OCI-LY1 (cell line): Measurements from ENCODE around the gene AGPAT3.

Experiments
- H2AFZ ChIP-seq: fragments of 200-600 bp; sonication (generic), shearing (Covaris generic); 2 replicates; pipeline ENCODE4 v1.6.0; 2014; ENCODE audit warnings: antibody characterized with exemption, mild to moderate bottlenecking, low read length
- H3F3A ChIP-seq: fragments of 200-600 bp; sonication (generic), shearing (Covaris generic); 2 replicates; pipeline ENCODE4 v1.6.0; 2014; ENCODE audit warnings: mild to moderate bottlenecking, antibody characterized with exemption, low read length, moderate library complexity; ENCODE audit not compliant: insufficient read depth
- H3K27ac ChIP-seq: fragments of 200-600 bp; sonication (generic); 2 replicates; pipeline ENCODE4 v1.5.1; 2014; ENCODE audit warnings: low read length, mixed run types, mild to moderate bottlenecking, low read depth; ENCODE audit not compliant: poor library complexity, severe bottlenecking
- H3K27me3 ChIP-seq: fragments of 200-600 bp; sonication (generic); 2 replicates; pipeline ENCODE4 v1.6.0; 2014; ENCODE audit warnings: antibody characterized with exemption, mild to moderate bottlenecking, low read length, moderate library complexity; ENCODE audit not compliant: insufficient read depth
- H3K36me3 ChIP-seq: fragments of 200-600 bp; sonication (generic); 2 replicates; pipeline ENCODE4 v1.6.1; 2014; ENCODE audit warnings: mild to moderate bottlenecking, antibody characterized with exemption, low read length, moderate library complexity, mixed read lengths; ENCODE audit not compliant: insufficient read depth
- H3K4me1 ChIP-seq: fragments of 200-600 bp; sonication (generic); 2 replicates; pipeline ENCODE4 v1.5.1; 2014; ENCODE audit warnings: mild to moderate bottlenecking, low read length, moderate library complexity; ENCODE audit not compliant: insufficient read depth, severe bottlenecking
- H3K4me2 ChIP-seq: fragments of 200-600 bp; sonication (generic), shearing (Covaris generic); 2 replicates; pipeline ENCODE4 v1.6.1; 2014; ENCODE audit warnings: low read length
- H3K4me3 ChIP-seq: fragments of 200-600 bp; sonication (generic); 2 replicates; pipeline ENCODE4 v1.5.1; 2014; ENCODE audit warnings: low read length, low read depth, mild to moderate bottlenecking, mixed read lengths; ENCODE audit not compliant: poor library complexity, severe bottlenecking
- H3K79me2 ChIP-seq: fragments of 200-600 bp; shearing (Covaris generic); 2 replicates; pipeline ENCODE4 v1.6.1; 2016; ENCODE audit warnings: mixed run types, low read length, mixed read lengths; ENCODE audit not compliant: insufficient read depth
- H3K9ac ChIP-seq: fragments of 200-600 bp; sonication (generic), shearing (Covaris generic); 2 replicates; pipeline ENCODE4 v1.6.1; 2014; ENCODE audit warnings: mild to moderate bottlenecking, low read length, mixed read lengths
- H3K9me2 ChIP-seq: fragments of 200-600 bp; sonication (generic), shearing (Covaris generic); 2 replicates; pipeline ENCODE4 v1.6.1; 2014; ENCODE audit warnings: low read depth, mild to moderate bottlenecking, low read length, mixed read lengths
- H3K9me3 ChIP-seq: fragments of 200-600 bp; shearing (Covaris generic); 2 replicates; pipeline ENCODE4 v1.6.1; 2014; ENCODE audit warnings: low read length, mixed read lengths
- H4K20me1 ChIP-seq: fragments of 200-600 bp; sonication (generic), shearing (Covaris generic); 2 replicates; pipeline ENCODE4 v1.6.0; 2016; ENCODE audit warnings: mild to moderate bottlenecking, low read length; ENCODE audit not compliant: insufficient read depth
- EZH2 ChIP-seq: fragments of 200-600 bp; sonication (generic), shearing (Covaris generic); IDR thresholded peaks from 2 replicates; pipeline ENCODE4 v1.8.0; 2017; ENCODE audit warnings: borderline replicate concordance, mixed run types, mild to moderate bottlenecking, antibody characterized with exemption, low read length, moderate library complexity, mixed read lengths
- TF ChIP-seq, protein P1 (sequence below): fragments of 200-600 bp; sonication (generic), shearing (Covaris generic); IDR thresholded peaks from 2 replicates; pipeline ENCODE4 v1.5.1; 2017; ENCODE audit warnings: mild to moderate bottlenecking, antibody characterized with exemption, low read length, moderate library complexity, mixed read lengths

Gene AGPAT3

DNA sequence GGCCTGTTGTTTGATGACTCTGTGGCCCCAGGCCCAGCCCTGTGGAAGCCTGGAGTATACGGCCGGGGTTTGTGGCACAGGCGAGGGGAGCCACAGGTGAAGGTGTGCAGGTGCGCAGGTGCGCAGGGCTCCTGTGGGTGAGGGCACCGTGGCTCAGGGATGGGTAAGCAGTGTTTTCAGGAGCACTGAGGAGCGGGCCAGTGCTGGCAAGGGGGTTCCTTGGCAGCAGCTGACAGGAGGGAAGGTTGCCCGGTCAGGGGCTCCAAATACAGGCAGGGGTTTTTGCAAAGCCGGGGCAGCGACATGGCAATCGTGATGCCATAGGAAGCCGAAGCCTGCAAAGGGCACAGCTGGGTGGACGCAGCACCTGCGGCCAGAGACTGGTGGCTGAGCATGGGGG, 20.7 kb downstream of the AGPAT3 start:
- Histone ChIP-seq H3K9me3 (no peaks in the 10 kb centered on the region), H2AFZ (no peak overlapping the region), H3K27ac (no peak overlapping the region), H3K4me2 (no peak overlapping the region), H3K27me3 (no peaks in the 10 kb centered on the region), H3K9me2 (no peaks in the 10 kb centered on the region), H3K9ac (no peak overlapping the region), H3K36me3 (0 out of 2 replicates have a peak, but pooled peaks cover 4% of the 10 kb centered on the region), H4K20me1 (no peaks in the 10 kb centered on the region), H3K4me3 (no peak overlapping the region), H3F3A (no peaks in the 10 kb centered on the region), H3K79me2 (peaks cover 3% of the 10 kb centered on the region; the same call in 1 of the 2 replicates), H3K4me1 (peaks cover 22% of the 10 kb centered on the region)
- TF ChIP-seq, protein P1, sequence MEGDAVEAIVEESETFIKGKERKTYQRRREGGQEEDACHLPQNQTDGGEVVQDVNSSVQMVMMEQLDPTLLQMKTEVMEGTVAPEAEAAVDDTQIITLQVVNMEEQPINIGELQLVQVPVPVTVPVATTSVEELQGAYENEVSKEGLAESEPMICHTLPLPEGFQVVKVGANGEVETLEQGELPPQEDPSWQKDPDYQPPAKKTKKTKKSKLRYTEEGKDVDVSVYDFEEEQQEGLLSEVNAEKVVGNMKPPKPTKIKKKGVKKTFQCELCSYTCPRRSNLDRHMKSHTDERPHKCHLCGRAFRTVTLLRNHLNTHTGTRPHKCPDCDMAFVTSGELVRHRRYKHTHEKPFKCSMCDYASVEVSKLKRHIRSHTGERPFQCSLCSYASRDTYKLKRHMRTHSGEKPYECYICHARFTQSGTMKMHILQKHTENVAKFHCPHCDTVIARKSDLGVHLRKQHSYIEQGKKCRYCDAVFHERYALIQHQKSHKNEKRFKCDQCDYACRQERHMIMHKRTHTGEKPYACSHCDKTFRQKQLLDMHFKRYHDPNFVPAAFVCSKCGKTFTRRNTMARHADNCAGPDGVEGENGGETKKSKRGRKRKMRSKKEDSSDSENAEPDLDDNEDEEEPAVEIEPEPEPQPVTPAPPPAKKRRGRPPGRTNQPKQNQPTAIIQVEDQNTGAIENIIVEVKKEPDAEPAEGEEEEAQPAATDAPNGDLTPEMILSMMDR = no peak
- TF ChIP-seq EZH2 = no peak

DNA sequence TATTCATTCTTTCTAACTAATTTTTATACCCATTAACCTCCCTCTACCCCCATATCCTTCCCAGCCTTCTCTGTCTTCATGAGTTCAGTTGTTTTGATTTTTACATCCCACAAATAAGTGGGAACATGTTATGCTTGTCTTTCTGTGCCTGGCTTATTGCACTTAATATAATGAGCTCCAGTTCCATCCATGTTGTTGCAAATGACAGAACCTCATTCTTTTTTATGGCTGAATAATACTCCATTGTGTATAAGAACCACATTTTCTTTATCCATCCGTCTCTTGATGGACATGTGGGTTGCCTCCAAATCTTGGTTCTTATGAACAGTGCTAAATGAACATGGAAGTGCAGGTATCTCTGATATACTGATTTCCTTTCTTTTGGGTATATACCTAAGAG, 21.5 kb downstream of the AGPAT3 start:
- H3K9me3 ChIP-seq = no peaks in the 10 kb centered on the region
- H4K20me1 ChIP-seq = no peaks in the 10 kb centered on the region
- no peaks in the 10 kb centered on the region for H3K79me2 ChIP-seq
- no peaks in the 10 kb centered on the region for H3K9me2 ChIP-seq
- H3K27me3 ChIP-seq = no peaks in the 10 kb centered on the region
- TF ChIP-seq EZH2 = no peak
- TF ChIP-seq, protein P1 = no peak
- H3K27ac ChIP-seq = no peak overlapping the region
- H2AFZ ChIP-seq = no peak overlapping the region
- H3K4me1 ChIP-seq = peaks cover 15% of the 10 kb centered on the region
- no peaks in the 10 kb centered on the region for H3F3A ChIP-seq
- no peak overlapping the region for H3K9ac ChIP-seq
- H3K4me3 ChIP-seq = no peak overlapping the region
- H3K36me3 ChIP-seq = 0 out of 2 replicates have a peak, but pooled peaks cover 5% of the 10 kb centered on the region
- no peak overlapping the region for H3K4me2 ChIP-seq

DNA sequence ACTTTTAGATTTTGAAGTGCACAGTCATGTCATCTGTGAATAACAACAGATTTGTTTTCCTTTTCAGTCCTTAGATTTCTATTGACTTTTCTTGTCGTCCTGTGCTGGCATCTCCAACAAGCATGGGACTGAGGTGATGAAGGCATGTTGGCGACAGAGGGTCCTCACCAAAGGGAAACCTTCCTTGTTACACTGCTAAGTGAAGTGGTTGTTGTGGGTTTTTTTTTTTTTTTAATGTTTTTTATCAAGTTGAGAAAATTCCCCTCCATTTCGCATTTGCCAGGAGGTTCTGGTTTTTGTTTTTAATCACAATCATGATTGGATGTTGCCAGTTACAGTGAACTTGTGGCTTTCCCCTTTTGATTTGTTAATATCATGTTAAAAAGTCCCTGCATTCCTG, 24.0 kb downstream of the AGPAT3 start:
- Histone ChIP-seq H3K4me3 (no peak overlapping the region), H3K9ac (no peak overlapping the region), H3K9me3 (no peaks in the 10 kb centered on the region), H3K9me2 (no peaks in the 10 kb centered on the region), H4K20me1 (no peaks in the 10 kb centered on the region), H3K27me3 (no peaks in the 10 kb centered on the region), H2AFZ (no peak overlapping the region), H3K79me2 (no peaks in the 10 kb centered on the region), H3K27ac (no peak overlapping the region), H3K36me3 (peaks cover 14% of the 10 kb centered on the region; the same call in 1 of the 2 replicates), H3K4me2 (no peak overlapping the region), H3F3A (no peaks in the 10 kb centered on the region), H3K4me1 (peaks cover 16% of the 10 kb centered on the region)
- TF ChIP-seq, protein P1 = no peak
- no peak for TF ChIP-seq EZH2
